ENCODE data around the gene CDH12. TPM values are rescaled to one million over a fixed set of nuclear protein-coding genes. Genes with fewer than 3 reads are reported as not detected.
"Not testable (repeated sequence)": the region's sequence is repeated elsewhere in the genome, so short reads cannot be mapped to it uniquely, and the experiment has no call there.

CDH12 gene
- polyA plus RNA-seq, 2 donors = 0.01 TPM; not detected in 1

DNA sequence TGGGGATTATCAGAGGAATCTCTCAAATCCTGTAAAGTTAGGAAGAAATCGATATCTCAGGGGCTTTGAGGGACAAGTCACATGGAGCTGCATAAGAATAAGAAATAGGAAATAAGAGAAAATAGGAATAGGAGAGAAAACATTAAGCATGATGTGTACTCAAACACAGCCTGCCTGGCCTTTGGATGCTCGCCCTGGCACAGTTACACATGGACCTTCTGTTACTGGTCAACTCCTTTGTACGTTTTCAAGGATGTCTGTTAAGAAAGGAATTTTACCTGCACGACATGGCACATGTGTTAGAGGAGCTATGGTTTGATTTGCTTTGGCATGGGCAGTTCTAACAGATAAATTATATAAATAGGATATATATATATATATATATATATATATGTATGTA lies 321.2 kb downstream of the CDH12 start:
- H3K36me3 ChIP-seq (ENCODE audit: control insufficient read depth in 2 of 2, insufficient read depth in 2 of 2, low read length in 1 of 2) = no peaks in the 10 kb centered on the region
- H3K4me3 ChIP-seq (ENCODE audit: low read depth in 1 of 2, low read length in 2 of 2) = no peak overlapping the region
- WGBS, 2 donors = 65 to 71% methylated on average over 4 of the region's 4 CpGs
- H3K9me3 ChIP-seq (ENCODE audit: control insufficient read depth in 2 of 2, insufficient read depth in 1 of 2, low read depth in 1 of 2, low read length in 1 of 2) = no peaks in the 10 kb centered on the region
- H3K27ac ChIP-seq (ENCODE audit: low read depth in 2 of 2, low read length in 1 of 2) = no peak overlapping the region
- no peaks in the 10 kb centered on the region for H3K27me3 ChIP-seq (ENCODE audit: control insufficient read depth in 1 of 2, insufficient read depth in 2 of 2, low read length in 2 of 2)
- no peaks in the 10 kb centered on the region for H3K4me1 ChIP-seq (ENCODE audit: control insufficient read depth in 2 of 2, insufficient read depth in 2 of 2, low read length in 1 of 2)

DNA sequence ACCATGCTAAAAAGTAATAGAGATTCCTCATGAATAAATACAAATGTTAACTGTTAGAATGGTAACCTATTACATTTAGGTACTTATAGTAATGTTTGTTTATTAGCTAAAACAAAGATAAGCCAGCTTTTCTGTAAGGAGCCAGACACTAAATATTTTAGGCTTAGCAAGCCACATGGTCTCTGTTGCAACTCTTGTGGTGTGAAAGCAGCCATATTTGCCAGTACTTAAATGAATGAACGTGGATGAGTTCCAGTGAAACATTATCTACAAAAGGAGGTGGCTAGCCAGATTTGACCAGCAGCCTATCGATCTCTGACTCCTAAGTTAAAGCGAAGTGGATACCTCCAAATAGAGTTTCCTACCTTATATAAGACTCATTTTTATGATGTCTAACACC lies 331.6 kb downstream of the CDH12 start:
- H3K27me3 ChIP-seq (ENCODE audit: control insufficient read depth in 1 of 2, insufficient read depth in 2 of 2, low read length in 2 of 2) = no peaks in the 10 kb centered on the region
- no peaks in the 10 kb centered on the region for H3K9me3 ChIP-seq (ENCODE audit: control insufficient read depth in 2 of 2, insufficient read depth in 1 of 2, low read depth in 1 of 2, low read length in 1 of 2)
- WGBS, 2 donors = 71 to 75% methylated on average over 3 of the region's 3 CpGs

DNA sequence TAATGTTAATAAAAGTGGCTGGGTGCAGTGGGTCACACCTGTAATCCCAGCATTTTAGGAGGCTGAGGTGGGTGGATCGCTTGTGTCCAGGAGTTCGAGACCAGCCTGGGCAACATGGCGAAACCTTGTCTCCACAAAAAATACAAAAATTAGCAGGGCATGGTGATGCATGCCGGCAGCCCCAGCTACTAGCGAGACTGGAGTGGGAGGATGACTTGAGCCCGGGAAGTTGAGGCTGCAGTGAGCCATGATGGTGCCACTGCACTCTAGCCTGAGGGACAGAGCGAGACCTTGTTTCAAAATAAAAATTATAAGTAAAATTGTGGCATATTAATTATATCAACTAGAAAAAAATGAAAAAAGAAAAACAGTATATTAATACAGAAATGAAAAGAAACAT lies 336.6 kb downstream of the CDH12 start:
- not testable (repeated sequence) for H3K4me1 ChIP-seq (ENCODE audit: control insufficient read depth in 2 of 2, insufficient read depth in 2 of 2, low read length in 1 of 2); H3K9me3 ChIP-seq (ENCODE audit: control insufficient read depth in 2 of 2, insufficient read depth in 1 of 2, low read depth in 1 of 2, low read length in 1 of 2); H3K4me3 ChIP-seq (ENCODE audit: low read depth in 1 of 2, low read length in 2 of 2); H3K36me3 ChIP-seq (ENCODE audit: control insufficient read depth in 2 of 2, insufficient read depth in 2 of 2, low read length in 1 of 2); H3K27ac ChIP-seq (ENCODE audit: low read depth in 2 of 2, low read length in 1 of 2); H3K27me3 ChIP-seq (ENCODE audit: control insufficient read depth in 1 of 2, insufficient read depth in 2 of 2, low read length in 2 of 2)
- 84 to 94% methylated on average over 7 of the region's 7 CpGs for WGBS, 2 donors

More for the DNA sequence above, 331.6 kb downstream of the CDH12 start:
- Histone ChIP-seq H3K27ac (ENCODE audit: low read depth in 2 of 2, low read length in 1 of 2) (no peak overlapping the region), H3K4me1 (ENCODE audit: control insufficient read depth in 2 of 2, insufficient read depth in 2 of 2, low read length in 1 of 2) (no peaks in the 10 kb centered on the region), H3K36me3 (ENCODE audit: control insufficient read depth in 2 of 2, insufficient read depth in 2 of 2, low read length in 1 of 2) (no peaks in the 10 kb centered on the region), H3K4me3 (ENCODE audit: low read depth in 1 of 2, low read length in 2 of 2) (no peak overlapping the region)

DNA sequence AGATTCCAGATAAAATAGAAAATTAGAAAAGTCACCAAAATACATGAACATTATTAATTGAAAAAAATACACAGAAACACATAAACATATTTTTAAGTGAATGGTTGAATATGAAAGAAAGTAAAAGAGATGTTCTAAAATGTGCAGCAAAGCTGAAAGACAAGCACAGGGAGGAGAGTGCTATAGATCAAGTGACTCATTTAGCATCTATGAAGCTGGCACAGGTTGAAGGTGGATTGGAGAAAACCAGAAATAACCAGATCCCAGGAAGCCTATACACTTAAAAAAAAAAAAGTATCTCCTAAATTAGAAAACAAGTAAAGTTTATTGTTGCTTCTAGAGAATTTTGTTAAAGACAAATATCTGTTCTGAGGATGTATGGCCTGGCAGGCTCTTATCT lies 338.9 kb downstream of the CDH12 start:
- no peaks in the 10 kb centered on the region for H3K36me3 ChIP-seq (ENCODE audit: control insufficient read depth in 2 of 2, insufficient read depth in 2 of 2, low read length in 1 of 2)
- no peak overlapping the region for H3K4me3 ChIP-seq (ENCODE audit: low read depth in 1 of 2, low read length in 2 of 2)
- H3K27ac ChIP-seq (ENCODE audit: low read depth in 2 of 2, low read length in 1 of 2) = no peak overlapping the region
- no peaks in the 10 kb centered on the region for H3K9me3 ChIP-seq (ENCODE audit: control insufficient read depth in 2 of 2, insufficient read depth in 1 of 2, low read depth in 1 of 2, low read length in 1 of 2)
- no peaks in the 10 kb centered on the region for H3K27me3 ChIP-seq (ENCODE audit: control insufficient read depth in 1 of 2, insufficient read depth in 2 of 2, low read length in 2 of 2)
- no peaks in the 10 kb centered on the region for H3K4me1 ChIP-seq (ENCODE audit: control insufficient read depth in 2 of 2, insufficient read depth in 2 of 2, low read length in 1 of 2)

DNA sequence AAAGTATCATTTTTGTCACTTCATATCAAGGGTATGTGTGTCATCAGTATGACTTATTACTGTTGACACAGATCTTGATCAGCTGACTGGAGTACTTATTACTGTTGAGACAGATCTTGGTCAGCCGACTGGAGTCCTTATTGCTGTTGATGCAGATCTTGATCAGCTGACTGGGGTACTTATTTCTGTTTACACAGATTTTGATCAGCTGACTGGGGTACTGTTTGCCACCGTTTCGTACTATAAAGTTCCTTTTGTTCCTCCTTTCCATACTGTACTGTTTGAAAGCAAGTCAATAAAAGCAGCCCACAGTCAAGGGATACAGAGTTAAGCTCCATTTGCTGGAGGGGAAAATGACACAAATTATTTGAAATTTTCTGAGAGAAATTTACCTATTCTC lies 347.3 kb downstream of the CDH12 start:
- no peaks in the 10 kb centered on the region for H3K36me3 ChIP-seq (ENCODE audit: control insufficient read depth in 2 of 2, insufficient read depth in 2 of 2, low read length in 1 of 2)
- WGBS, 2 donors = 46 to 48% methylated on average over 3 of the region's 3 CpGs

DNA sequence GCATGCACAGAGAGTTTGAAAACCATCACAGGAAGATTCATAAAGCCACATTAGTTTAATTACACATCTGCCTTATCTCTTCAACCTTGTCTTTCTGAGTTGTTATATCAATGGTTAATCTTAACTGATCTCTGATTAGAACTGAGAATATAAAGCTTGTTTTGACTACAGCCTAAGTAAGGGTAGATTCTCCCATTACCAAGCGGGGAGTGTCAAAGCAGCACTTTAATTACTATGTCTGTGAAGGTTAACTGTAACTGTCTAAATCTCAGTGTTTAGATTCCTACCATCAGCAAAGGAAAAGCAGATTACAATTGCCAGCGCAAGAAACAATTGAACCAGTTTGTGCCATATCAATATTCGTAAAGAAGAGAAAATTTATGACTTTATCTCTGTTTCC lies 348.7 kb downstream of the CDH12 start:
- H3K27ac ChIP-seq (ENCODE audit: low read depth in 2 of 2, low read length in 1 of 2) = no peak overlapping the region
- 81 to 82% methylated on average over 3 of the region's 3 CpGs for WGBS, 2 donors
- H3K9me3 ChIP-seq (ENCODE audit: control insufficient read depth in 2 of 2, insufficient read depth in 1 of 2, low read depth in 1 of 2, low read length in 1 of 2) = no peaks in the 10 kb centered on the region
- H3K4me3 ChIP-seq (ENCODE audit: low read depth in 1 of 2, low read length in 2 of 2) = no peak overlapping the region
- H3K36me3 ChIP-seq (ENCODE audit: control insufficient read depth in 2 of 2, insufficient read depth in 2 of 2, low read length in 1 of 2) = no peaks in the 10 kb centered on the region
- H3K4me1 ChIP-seq (ENCODE audit: control insufficient read depth in 2 of 2, insufficient read depth in 2 of 2, low read length in 1 of 2) = no peaks in the 10 kb centered on the region
- no peaks in the 10 kb centered on the region for H3K27me3 ChIP-seq (ENCODE audit: control insufficient read depth in 1 of 2, insufficient read depth in 2 of 2, low read length in 2 of 2)

More for the DNA sequence above, 347.3 kb downstream of the CDH12 start:
- Histone ChIP-seq H3K4me3 (ENCODE audit: low read depth in 1 of 2, low read length in 2 of 2) (no peak overlapping the region), H3K27ac (ENCODE audit: low read depth in 2 of 2, low read length in 1 of 2) (no peak overlapping the region), H3K4me1 (ENCODE audit: control insufficient read depth in 2 of 2, insufficient read depth in 2 of 2, low read length in 1 of 2) (no peaks in the 10 kb centered on the region), H3K9me3 (ENCODE audit: control insufficient read depth in 2 of 2, insufficient read depth in 1 of 2, low read depth in 1 of 2, low read length in 1 of 2) (no peaks in the 10 kb centered on the region), H3K27me3 (ENCODE audit: control insufficient read depth in 1 of 2, insufficient read depth in 2 of 2, low read length in 2 of 2) (no peaks in the 10 kb centered on the region)

DNA sequence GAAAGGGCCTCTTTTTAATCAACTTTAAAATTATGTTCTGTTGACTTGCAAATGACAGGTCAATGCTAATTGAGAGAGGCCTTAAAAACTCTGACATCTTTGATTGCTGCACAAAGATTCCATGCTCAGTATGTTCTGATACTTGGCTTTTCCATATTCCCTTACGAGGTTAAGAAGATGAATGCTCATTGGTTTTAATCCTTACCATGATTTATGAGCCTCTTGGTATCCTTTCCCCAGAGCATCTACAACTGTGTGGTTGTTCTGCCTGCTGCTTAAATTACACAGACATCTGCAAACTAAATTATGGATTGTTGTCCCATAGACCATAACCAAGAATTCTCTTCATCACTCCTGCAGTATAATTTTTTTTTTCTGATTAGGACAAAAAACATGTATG lies 352.6 kb downstream of the CDH12 start:
- Histone ChIP-seq H3K4me3 (ENCODE audit: low read depth in 1 of 2, low read length in 2 of 2) (no peak overlapping the region), H3K36me3 (ENCODE audit: control insufficient read depth in 2 of 2, insufficient read depth in 2 of 2, low read length in 1 of 2) (no peaks in the 10 kb centered on the region), H3K27me3 (ENCODE audit: control insufficient read depth in 1 of 2, insufficient read depth in 2 of 2, low read length in 2 of 2) (no peaks in the 10 kb centered on the region), H3K4me1 (ENCODE audit: control insufficient read depth in 2 of 2, insufficient read depth in 2 of 2, low read length in 1 of 2) (no peaks in the 10 kb centered on the region), H3K27ac (ENCODE audit: low read depth in 2 of 2, low read length in 1 of 2) (no peak overlapping the region), H3K9me3 (ENCODE audit: control insufficient read depth in 2 of 2, insufficient read depth in 1 of 2, low read depth in 1 of 2, low read length in 1 of 2) (no peaks in the 10 kb centered on the region)
- 81 to 84% methylated on average over 1 of the region's 1 CpG for WGBS, 2 donors

DNA sequence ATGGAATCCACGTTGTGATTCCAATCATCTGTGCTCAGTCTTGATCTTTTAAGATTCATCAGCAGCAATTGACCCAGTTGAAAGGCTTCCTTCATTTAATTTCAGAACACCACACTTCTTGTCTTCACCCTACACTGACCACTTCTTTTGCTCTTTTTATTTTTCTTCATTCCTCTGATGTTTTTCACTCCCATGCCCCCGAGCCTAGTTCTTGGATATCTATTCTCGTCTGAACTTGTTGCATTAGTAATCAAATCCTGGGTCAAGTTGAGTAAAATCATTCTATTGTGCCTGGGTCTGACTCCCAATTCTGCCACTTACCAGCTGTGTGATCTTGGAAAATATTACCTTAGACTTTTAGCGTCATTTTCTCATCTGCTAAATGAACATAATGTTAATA lies 356.5 kb downstream of the CDH12 start:
- Histone ChIP-seq H3K4me1 (ENCODE audit: control insufficient read depth in 2 of 2, insufficient read depth in 2 of 2, low read length in 1 of 2) (no peaks in the 10 kb centered on the region), H3K27me3 (ENCODE audit: control insufficient read depth in 1 of 2, insufficient read depth in 2 of 2, low read length in 2 of 2) (no peaks in the 10 kb centered on the region), H3K27ac (ENCODE audit: low read depth in 2 of 2, low read length in 1 of 2) (no peak overlapping the region), H3K36me3 (ENCODE audit: control insufficient read depth in 2 of 2, insufficient read depth in 2 of 2, low read length in 1 of 2) (no peaks in the 10 kb centered on the region), H3K4me3 (ENCODE audit: low read depth in 1 of 2, low read length in 2 of 2) (no peak overlapping the region), H3K9me3 (ENCODE audit: control insufficient read depth in 2 of 2, insufficient read depth in 1 of 2, low read depth in 1 of 2, low read length in 1 of 2) (no peaks in the 10 kb centered on the region)
- WGBS, 2 donors = 45% methylated on average over 4 of the region's 4 CpGs

DNA sequence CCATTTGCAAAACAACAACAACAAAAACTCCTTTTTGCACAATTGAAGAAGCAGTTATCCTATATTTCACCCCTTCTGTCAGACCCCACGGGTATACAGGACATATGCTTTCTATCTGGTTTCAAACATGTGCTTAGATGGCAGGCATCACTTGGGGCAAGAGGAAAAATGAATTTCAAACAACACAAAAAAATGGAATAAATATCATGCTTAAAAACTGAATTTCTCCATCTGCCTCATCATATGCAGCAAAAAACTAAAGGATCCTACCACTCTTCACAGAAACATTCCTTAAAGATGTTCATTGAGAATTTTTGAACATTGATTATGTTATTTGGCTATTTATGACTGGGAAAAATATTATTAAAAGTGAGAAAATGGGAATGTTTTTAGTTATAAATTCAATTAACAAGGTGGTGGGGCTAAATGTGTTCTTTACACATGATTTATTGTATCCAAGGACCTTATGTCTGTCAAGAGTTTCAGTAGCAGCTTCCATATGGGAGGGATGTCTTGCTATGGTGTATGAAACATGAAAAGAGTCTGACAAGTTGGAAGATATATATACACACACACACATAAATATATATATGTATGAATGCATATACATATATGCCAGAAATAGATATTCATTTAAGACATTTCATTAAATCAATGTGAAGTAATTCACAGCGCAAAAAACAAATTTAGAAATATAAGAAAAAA lies 358.0 kb downstream of the CDH12 start:
- no peaks in the 10 kb centered on the region for H3K9me3 ChIP-seq (ENCODE audit: control insufficient read depth in 2 of 2, insufficient read depth in 1 of 2, low read depth in 1 of 2, low read length in 1 of 2)
- no peaks in the 10 kb centered on the region for H3K36me3 ChIP-seq (ENCODE audit: control insufficient read depth in 2 of 2, insufficient read depth in 2 of 2, low read length in 1 of 2)
- H3K27me3 ChIP-seq (ENCODE audit: control insufficient read depth in 1 of 2, insufficient read depth in 2 of 2, low read length in 2 of 2) = no peaks in the 10 kb centered on the region
- no peak overlapping the region for H3K27ac ChIP-seq (ENCODE audit: low read depth in 2 of 2, low read length in 1 of 2)
- WGBS, 2 donors = 78 to 79% methylated on average over 2 of the region's 2 CpGs
- no peak overlapping the region for H3K4me3 ChIP-seq (ENCODE audit: low read depth in 1 of 2, low read length in 2 of 2)
- H3K4me1 ChIP-seq (ENCODE audit: control insufficient read depth in 2 of 2, insufficient read depth in 2 of 2, low read length in 1 of 2) = no peaks in the 10 kb centered on the region

DNA sequence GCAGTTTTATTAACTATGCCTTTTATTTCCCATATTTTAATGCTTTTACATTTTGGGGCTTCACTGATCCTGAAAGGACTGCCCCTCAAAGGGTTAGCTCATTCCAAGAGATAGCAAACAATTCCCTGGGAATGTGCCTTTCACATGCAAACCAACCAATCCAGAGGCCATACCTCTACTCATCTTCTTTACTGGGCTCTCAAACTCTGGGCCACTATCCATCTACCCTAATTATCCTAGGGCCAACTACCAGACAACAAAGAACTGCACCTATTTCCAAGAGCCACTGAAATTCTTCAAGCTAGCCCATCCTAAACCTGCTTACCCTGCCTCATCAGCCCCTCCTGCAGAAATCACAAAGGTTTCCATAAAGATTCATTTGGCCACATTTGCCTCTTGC lies 364.7 kb downstream of the CDH12 start:
- no peak overlapping the region for H3K27ac ChIP-seq (ENCODE audit: low read depth in 2 of 2, low read length in 1 of 2)
- H3K9me3 ChIP-seq (ENCODE audit: control insufficient read depth in 2 of 2, insufficient read depth in 1 of 2, low read depth in 1 of 2, low read length in 1 of 2) = no peaks in the 10 kb centered on the region
- no peaks in the 10 kb centered on the region for H3K4me1 ChIP-seq (ENCODE audit: control insufficient read depth in 2 of 2, insufficient read depth in 2 of 2, low read length in 1 of 2)
- no peaks in the 10 kb centered on the region for H3K27me3 ChIP-seq (ENCODE audit: control insufficient read depth in 1 of 2, insufficient read depth in 2 of 2, low read length in 2 of 2)
- H3K36me3 ChIP-seq (ENCODE audit: control insufficient read depth in 2 of 2, insufficient read depth in 2 of 2, low read length in 1 of 2) = no peaks in the 10 kb centered on the region
- H3K4me3 ChIP-seq (ENCODE audit: low read depth in 1 of 2, low read length in 2 of 2) = no peak overlapping the region

Measured in esophagus (tissue), 2 donors.